Activated gamma-delta T cell (primary cell): ENCODE results near the gene PLEK.
"Not testable (repeated sequence)": the region's sequence is repeated elsewhere in the genome, so short reads cannot be mapped to it uniquely, and the experiment has no call there.

Source experiments
- DNase-seq: peaks from one replicate; lab custom pipeline; 2025; lab: John Stamatoyannopoulos, UW

Gene PLEK

GRCh38 chr2:68441179-68441993 is 76.3 kb downstream of the PLEK start:
- no peak for DNase-seq

GRCh38 chr2:68441994-68442322 is 76.9 kb downstream of the PLEK start:
- no peak for DNase-seq

- DNase-seq, result not testable (repeated sequence)
Measured at GRCh38 chr2:68446425-68446824, 81.3 kb downstream of the PLEK start.
